Esophagus (tissue), 2 donors: ENCODE measurements around the gene PARD3. TPM values are rescaled to one million over a fixed set of nuclear protein-coding genes. Genes with fewer than 3 reads are reported as not detected.

Experiments
- H3K27ac ChIP-seq, 2 donors: one replicate each; pipeline ENCODE4 v1.5.1; 2013; ENCODE audit warnings: low read depth in 2 of 2, mild to moderate bottlenecking in 2 of 2, inconsistent platforms in 1 of 2, low read length in 1 of 2, moderate library complexity in 1 of 2
- H3K27me3 ChIP-seq, 2 donors: one replicate each; pipeline ENCODE4 v1.6.1; 2013; ENCODE audit warnings: low read length in 2 of 2, control low read depth in 1 of 2, mild to moderate bottlenecking in 1 of 2; ENCODE audit not compliant: insufficient read depth in 2 of 2, control insufficient read depth in 1 of 2
- H3K36me3 ChIP-seq, 2 donors: one replicate each; pipeline ENCODE4 v1.6.1; 2013; ENCODE audit warnings: low read length in 1 of 2; ENCODE audit not compliant: control insufficient read depth in 2 of 2, insufficient read depth in 2 of 2
- H3K4me1 ChIP-seq, 2 donors: one replicate each; pipeline ENCODE4 v1.6.1; 2013; ENCODE audit warnings: low read length in 1 of 2; ENCODE audit not compliant: control insufficient read depth in 2 of 2, insufficient read depth in 2 of 2
- H3K4me3 ChIP-seq, 2 donors: one replicate each; pipeline ENCODE4 v1.5.1; 2013; ENCODE audit warnings: low read length in 2 of 2, mild to moderate bottlenecking in 2 of 2, low read depth in 1 of 2, moderate library complexity in 1 of 2
- H3K9me3 ChIP-seq, 2 donors: one replicate each; pipeline ENCODE4 v1.6.1; 2013; ENCODE audit warnings: mild to moderate bottlenecking in 2 of 2, low read depth in 1 of 2, low read length in 1 of 2, moderate library complexity in 1 of 2; ENCODE audit not compliant: control insufficient read depth in 2 of 2, insufficient read depth in 1 of 2
- WGBS, 2 donors: extraction: QIAGEN DNeasy Blood & Tissue Kit; methylation state at CpG; one replicate each; pipeline ENCODE4 v1.1.7; 2013; 5-methylcytosine and 5-hydroxymethylcytosine counted together
- polyA plus RNA-seq, 2 donors: library from polyadenylated mRNA; stranded (reverse); fragments of 200-250 nt; gene quantifications; one replicate each; pipeline ENCODE4 v1.2.3, GENCODE V29; 2013
- donor health status: healthy with polysubstance abuse.
- donor health status: Bipolar disorder and iron deficiency.

Gene PARD3
- polyA plus RNA-seq, 2 donors: 40.3 to 71.3 TPM

- WGBS, 2 donors: 77 to 84% methylated on average over 6 of the region's 6 CpGs
These were observed 11.1 kb upstream of the PARD3 start for GRCh38 chr10:34826221-34826620.

GRCh38 chr10:34825414-34825813 lies 10.3 kb upstream of the PARD3 start:
- Histone ChIP-seq H3K4me3 (no peak overlapping the region), H3K27ac (no peak overlapping the region), H3K27me3 (no peaks in the 10 kb centered on the region), H3K9me3 (no peaks in the 10 kb centered on the region), H3K36me3 (no peaks in the 10 kb centered on the region), H3K4me1 (no peaks in the 10 kb centered on the region)
- 66 to 83% methylated on average over 2 of the region's 2 CpGs for WGBS, 2 donors

More at GRCh38 chr10:34826221-34826620, 11.1 kb upstream of the PARD3 start:
- H3K4me1 ChIP-seq: no peaks in the 10 kb centered on the region
- no peaks in the 10 kb centered on the region for H3K9me3 ChIP-seq
- H3K27ac ChIP-seq: no peak overlapping the region
- no peaks in the 10 kb centered on the region for H3K27me3 ChIP-seq
- no peak overlapping the region for H3K4me3 ChIP-seq
- H3K36me3 ChIP-seq: no peaks in the 10 kb centered on the region

DNA sequence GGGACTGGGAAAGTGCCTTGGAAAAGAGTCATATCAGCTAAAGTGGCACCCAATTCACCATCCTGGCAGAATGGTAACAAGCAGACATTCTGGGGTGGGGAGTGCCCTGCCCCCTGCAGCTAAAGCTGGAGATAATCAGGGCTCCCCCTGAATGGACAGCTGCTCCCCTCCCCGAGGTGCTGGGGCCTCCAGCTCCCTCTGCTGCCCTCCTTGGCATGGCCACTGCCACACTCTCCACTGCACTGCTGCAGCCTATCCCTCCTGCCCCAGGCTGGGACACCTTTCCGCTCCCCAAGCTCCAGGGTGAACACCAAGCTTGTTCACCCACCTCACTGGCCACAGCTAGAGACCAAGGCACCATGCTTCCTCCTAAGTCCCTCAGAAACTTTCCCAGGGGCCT lies 9.8 kb upstream of the PARD3 start:
- no peak overlapping the region for H3K4me3 ChIP-seq
- no peaks in the 10 kb centered on the region for H3K27me3 ChIP-seq
- H3K9me3 ChIP-seq: no peaks in the 10 kb centered on the region
- H3K4me1 ChIP-seq: no peaks in the 10 kb centered on the region
- no peaks in the 10 kb centered on the region for H3K36me3 ChIP-seq
- WGBS, 2 donors: 71 to 75% methylated on average over 2 of the region's 2 CpGs
- no peak overlapping the region for H3K27ac ChIP-seq

DNA sequence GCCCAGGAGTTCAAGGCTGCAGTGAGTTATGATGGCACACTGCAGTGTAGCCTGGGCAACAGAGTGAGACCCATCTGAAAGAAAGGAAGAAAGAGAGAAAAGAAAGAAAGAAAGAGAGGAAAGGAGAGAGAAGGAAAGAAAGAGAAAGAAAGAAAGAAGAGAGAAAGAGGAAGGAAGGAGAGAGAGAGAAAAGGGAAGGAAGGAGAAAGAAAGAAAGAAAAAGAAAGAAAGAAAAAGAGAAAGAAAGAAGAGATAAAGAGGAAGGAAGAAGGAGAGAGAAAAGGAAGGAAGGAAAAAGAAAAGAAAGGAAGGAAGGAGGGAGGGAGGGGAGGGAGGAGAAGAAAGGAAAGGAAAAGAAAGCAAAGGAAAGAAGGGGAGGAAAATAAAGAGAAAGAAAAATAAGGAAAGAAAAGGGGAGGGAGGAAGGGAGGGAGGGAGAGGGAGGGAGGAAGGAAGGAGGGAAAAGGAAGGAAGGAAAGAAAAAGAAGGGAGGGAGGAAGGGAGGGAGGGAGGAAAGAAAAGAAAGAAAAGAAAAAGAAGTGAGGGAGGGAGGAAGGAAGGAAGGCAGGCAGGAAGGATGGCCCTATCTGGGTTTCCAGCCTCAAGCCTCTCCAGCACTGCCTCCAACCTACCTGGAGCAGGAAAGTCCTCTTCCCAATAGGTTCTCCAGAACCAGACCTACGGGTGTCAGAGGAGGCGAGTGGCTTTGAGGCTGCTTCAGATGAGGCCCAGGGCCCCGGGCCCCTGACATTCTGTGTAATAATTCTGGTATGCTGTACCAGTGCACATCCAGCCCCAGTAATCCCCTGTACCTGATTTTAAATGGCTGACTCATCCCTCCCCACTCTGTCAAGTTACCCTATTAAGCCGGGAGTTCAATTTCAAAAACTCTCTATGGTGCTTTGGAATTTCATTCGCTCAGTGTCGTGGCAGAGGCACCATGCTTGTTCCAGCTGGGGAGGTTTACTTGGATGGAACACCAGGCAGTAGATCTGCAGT lies 6.8 kb upstream of the PARD3 start:
- no peaks in the 10 kb centered on the region for H3K4me1 ChIP-seq
- 63 to 72% methylated on average over 6 of the region's 6 CpGs for WGBS, 2 donors
- no peaks in the 10 kb centered on the region for H3K27me3 ChIP-seq
- no peak overlapping the region for H3K27ac ChIP-seq
- no peak overlapping the region for H3K4me3 ChIP-seq
- H3K9me3 ChIP-seq: no peaks in the 10 kb centered on the region
- no peaks in the 10 kb centered on the region for H3K36me3 ChIP-seq

DNA sequence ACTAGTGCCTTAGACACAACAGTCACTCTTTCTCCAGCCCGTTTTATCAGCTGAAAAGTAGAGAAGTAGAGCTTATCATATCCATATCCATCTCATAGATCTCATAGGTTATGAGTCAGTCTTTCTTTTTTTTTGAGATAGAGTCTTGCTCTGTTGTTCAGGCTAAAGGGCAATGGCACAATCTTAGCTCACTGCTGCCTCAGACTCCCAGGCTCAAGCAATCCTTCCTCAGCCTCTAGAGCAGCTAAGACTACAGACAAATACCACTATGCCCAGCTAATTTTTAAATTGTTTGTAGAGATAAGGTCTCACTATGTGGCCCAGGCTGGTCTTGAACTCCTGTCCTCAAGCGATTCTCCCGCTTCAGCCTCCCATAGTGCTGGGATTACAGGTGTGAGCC lies 2.5 kb upstream of the PARD3 start:
- no peak overlapping the region for H3K4me3 ChIP-seq
- no peaks in the 10 kb centered on the region for H3K36me3 ChIP-seq
- peaks cover 0 to 3% of the 10 kb centered on the region in 2 donors for H3K4me1 ChIP-seq
- H3K9me3 ChIP-seq: no peaks in the 10 kb centered on the region
- WGBS, 2 donors: 63 to 88% methylated on average over 3 of the region's 3 CpGs
- no peaks in the 10 kb centered on the region for H3K27me3 ChIP-seq
- no peak overlapping the region for H3K27ac ChIP-seq

DNA sequence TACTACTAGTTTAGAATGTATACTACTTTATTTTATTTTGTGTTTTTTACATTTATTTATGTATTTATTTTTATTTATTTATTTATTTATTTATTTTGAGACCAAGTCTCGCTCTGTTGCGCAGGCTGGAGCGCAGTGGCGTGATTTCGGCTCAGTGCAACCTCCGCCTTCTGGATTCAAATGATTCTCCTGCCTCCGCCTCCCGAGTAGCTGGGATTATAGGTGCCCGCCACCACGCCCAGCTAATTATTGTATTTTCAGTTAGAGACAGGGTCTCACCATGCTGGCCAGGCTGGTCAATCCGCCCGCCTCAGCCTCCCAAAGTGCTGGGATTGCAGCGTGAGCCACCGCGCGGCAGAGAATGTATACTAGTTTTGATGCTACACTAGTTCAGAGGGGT lies 2.0 kb upstream of the PARD3 start:
- H3K27me3 ChIP-seq: no peaks in the 10 kb centered on the region
- no peaks in the 10 kb centered on the region for H3K9me3 ChIP-seq
- H3K4me3 ChIP-seq: no peak overlapping the region
- WGBS, 2 donors: 96 to 98% methylated on average over 16 of the region's 16 CpGs
- H3K36me3 ChIP-seq: no peaks in the 10 kb centered on the region
- peaks cover 0 to 4% of the 10 kb centered on the region in 2 donors for H3K4me1 ChIP-seq
- no peak overlapping the region for H3K27ac ChIP-seq

- Histone ChIP-seq H3K36me3 (no peaks in the 10 kb centered on the region), H3K27me3 (no peaks in the 10 kb centered on the region), H3K27ac (peak overlapping the region; percentile 22 to 52), H3K4me1 (peaks cover 2 to 6% of the 10 kb centered on the region in 2 donors), H3K9me3 (no peaks in the 10 kb centered on the region), H3K4me3 (peak overlapping the region in 1 of 2 donors; percentile 86)
- WGBS, 2 donors: 6 to 7% methylated on average over 10 of the region's 10 CpGs
These were observed 1.5 kb upstream of the PARD3 start for GRCh38 chr10:34816501-34817002.

DNA sequence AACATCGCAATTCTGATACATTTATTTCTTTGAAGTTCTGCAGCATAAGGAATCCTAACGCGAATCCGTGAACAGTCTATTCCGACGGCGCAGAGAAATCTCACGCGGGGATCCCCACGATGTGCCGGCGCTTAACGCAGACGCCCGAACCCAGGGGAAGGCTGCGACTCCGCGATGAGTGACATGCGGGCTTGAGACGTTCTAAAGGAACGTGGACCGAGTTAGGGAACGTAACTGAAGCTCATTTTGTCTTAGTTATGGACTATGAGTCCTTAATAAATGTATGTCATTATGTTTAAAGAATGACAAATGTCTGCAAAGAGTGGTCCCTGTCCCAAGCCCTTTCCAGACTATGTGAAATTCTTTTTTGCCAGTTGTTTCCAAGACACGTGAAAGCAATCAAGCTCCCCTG lies 995 bp upstream of the PARD3 start:
- Histone ChIP-seq H3K27me3 (no peaks in the 10 kb centered on the region), H3K36me3 (no peaks in the 10 kb centered on the region), H3K4me3 (peak overlapping the region; percentile 52 to 86), H3K4me1 (peaks cover 3 to 8% of the 10 kb centered on the region in 2 donors), H3K9me3 (no peaks in the 10 kb centered on the region), H3K27ac (peak overlapping the region; percentile 88 to 94)
- 1% methylated on average over 24 of the region's 24 CpGs for WGBS, 2 donors

GRCh38 chr10:34814913-34815184 lies 247 bp downstream of the PARD3 start:
- H3K4me3 ChIP-seq: peak overlapping the region; percentile 84 to 86
- H3K27me3 ChIP-seq: no peaks in the 10 kb centered on the region
- H3K9me3 ChIP-seq: no peaks in the 10 kb centered on the region
- peak overlapping the region; percentile 94 to 95 for H3K27ac ChIP-seq
- whole genome bisulfite sequencing, 2 donors: 0 to 1% methylated on average over 19 to 45 of the region's 45 CpGs
- H3K4me1 ChIP-seq: peaks cover 3 to 9% of the 10 kb centered on the region in 2 donors
- H3K36me3 ChIP-seq: no peaks in the 10 kb centered on the region
